Mesendoderm (in vitro differentiated cells): Measurements from ENCODE around the gene RFX2.

Source experiments
- DNase-seq: peaks from one replicate; pipeline ENCODE4 v3.0.0; 2013
- H2AK5ac ChIP-seq: 2 replicates; pipeline ENCODE4 v1.6.1; 2013; ENCODE audit warnings: low read length, inconsistent platforms
- H2BK120ac ChIP-seq: 2 replicates; pipeline ENCODE4 v1.6.1; 2013; ENCODE audit warnings: low read depth, mild to moderate bottlenecking, low read length, moderate library complexity, mixed read lengths
- H2BK15ac ChIP-seq: replicated peaks from 2 replicates; pipeline ENCODE4 v1.6.1; 2013; ENCODE audit warnings: low read depth, mild to moderate bottlenecking, moderate library complexity
- H2BK5ac ChIP-seq: 2 replicates; pipeline ENCODE4 v1.6.1; 2013; ENCODE audit warnings: low read length, inconsistent platforms
- H3K18ac ChIP-seq: 2 replicates; pipeline ENCODE4 v1.6.1; 2013; ENCODE audit warnings: mild to moderate bottlenecking, low read length, mixed read lengths
- H3K23ac ChIP-seq: one replicate; pipeline ENCODE4 v1.6.1; 2013; ENCODE audit warnings: low read length
- H3K27ac ChIP-seq: 2 replicates; pipeline ENCODE4 v1.5.1; 2013; ENCODE audit warnings: low read depth, mild to moderate bottlenecking, inconsistent platforms, low read length, moderate library complexity
- H3K27me3 ChIP-seq: 2 replicates; pipeline ENCODE4 v1.6.1; 2013; ENCODE audit warnings: low read length, control low read depth, mild to moderate bottlenecking, inconsistent platforms; ENCODE audit not compliant: insufficient read depth, poor library complexity
- H3K36me3 ChIP-seq: 2 replicates; pipeline ENCODE4 v1.6.1; 2013; ENCODE audit warnings: low read length, inconsistent platforms; ENCODE audit not compliant: control insufficient read depth, insufficient read depth
- H3K4ac ChIP-seq: one replicate; pipeline ENCODE4 v1.6.1; 2013; ENCODE audit warnings: low read depth, mild to moderate bottlenecking, low read length, moderate library complexity
- H3K4me1 ChIP-seq: 2 replicates; pipeline ENCODE4 v1.6.1; 2013; ENCODE audit warnings: low read depth, low read length, inconsistent platforms; ENCODE audit not compliant: control insufficient read depth
- H3K4me2 ChIP-seq: 2 replicates; pipeline ENCODE4 v1.6.1; 2013; ENCODE audit warnings: low read length
- H3K4me3 ChIP-seq: 2 replicates; pipeline ENCODE4 v1.5.1; 2013; ENCODE audit warnings: mild to moderate bottlenecking, low read length
- H3K56ac ChIP-seq: one replicate; pipeline ENCODE4 v1.6.1; 2013; ENCODE audit warnings: low read length
- H3K79me1 ChIP-seq: 2 replicates; pipeline ENCODE4 v1.6.1; 2013; ENCODE audit warnings: low read length, inconsistent platforms
- H3K79me2 ChIP-seq: 2 replicates; pipeline ENCODE4 v1.6.1; 2013; ENCODE audit warnings: mild to moderate bottlenecking, low read length; ENCODE audit not compliant: control insufficient read depth, insufficient read depth
- H3K9ac ChIP-seq: 2 replicates; pipeline ENCODE4 v1.6.1; 2013; ENCODE audit warnings: low read length, inconsistent platforms
- H4K5ac ChIP-seq: one replicate; pipeline ENCODE4 v1.6.1; 2013; ENCODE audit warnings: low read length
- H4K8ac ChIP-seq: one replicate; pipeline ENCODE4 v1.6.1; 2013; ENCODE audit warnings: low read depth, mild to moderate bottlenecking, control low read depth, low read length, moderate library complexity
- WGBS: extraction: QIAGEN DNeasy Blood & Tissue Kit; methylation state at CpG from one replicate; pipeline ENCODE4 v1.1.7; 2013; ENCODE audit warnings: low lambda C conversion rate, missing lambda C conversion rate; ENCODE audit not compliant: insufficient coverage; ENCODE audit errors: extremely low coverage; 5-methylcytosine and 5-hydroxymethylcytosine counted together

Gene RFX2

DNA sequence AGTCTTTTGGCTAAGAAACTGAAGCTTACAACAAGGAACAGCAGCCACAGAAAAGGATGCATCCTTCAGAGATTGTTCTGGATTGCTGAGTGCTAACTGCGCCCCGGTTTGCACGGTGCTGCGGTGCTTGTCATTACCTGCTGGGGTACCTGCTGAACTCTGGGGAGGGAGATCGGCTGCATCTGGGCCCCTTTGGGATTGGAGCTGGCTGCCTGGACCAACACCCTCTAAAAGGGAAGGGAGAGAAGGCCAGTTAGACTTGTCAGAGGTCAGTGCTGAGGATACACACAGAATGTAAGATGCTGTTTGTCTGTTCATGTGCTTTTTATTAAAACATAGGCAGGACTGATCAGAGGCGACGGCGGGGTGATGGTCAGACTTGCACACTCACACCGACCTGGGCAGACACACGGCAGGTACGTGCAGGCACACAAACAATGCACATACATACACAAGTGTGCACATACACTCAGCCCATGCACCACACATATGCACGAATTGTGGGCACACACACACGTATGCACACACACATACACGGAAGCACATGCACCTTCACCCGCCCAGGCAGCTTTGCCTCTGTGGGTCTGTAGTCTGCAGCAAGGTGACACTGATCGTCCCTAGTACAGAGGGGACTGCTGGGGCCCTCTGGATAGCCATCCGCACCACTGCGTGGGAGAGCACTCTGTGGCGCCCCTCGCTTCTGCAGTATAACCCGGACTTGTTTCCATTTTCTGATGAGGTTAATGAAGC is 66.1 kb downstream of the RFX2 start:
- H2BK120ac ChIP-seq = no peak overlapping the region
- no CpG with 5 or more reads among the region's 21 CpGs for WGBS
- no peak overlapping the region for H4K8ac ChIP-seq
- no peak overlapping the region for H3K9ac ChIP-seq
- no peak for DNase-seq
- H3K4me2 ChIP-seq = no peak overlapping the region
- H4K5ac ChIP-seq = no peak overlapping the region
- H3K4ac ChIP-seq = no peak overlapping the region
- no peaks in the 10 kb centered on the region for H3K27me3 ChIP-seq
- H2AK5ac ChIP-seq = no peak overlapping the region
- H2BK15ac ChIP-seq = no peak overlapping the region
- H3K56ac ChIP-seq = no peak overlapping the region
- H3K79me1 ChIP-seq = no peaks in the 10 kb centered on the region
- H3K27ac ChIP-seq = no peak overlapping the region
- no peaks in the 10 kb centered on the region for H3K79me2 ChIP-seq
- H3K23ac ChIP-seq = no peak overlapping the region
- no peak overlapping the region for H3K4me3 ChIP-seq
- no peak overlapping the region for H2BK5ac ChIP-seq
- H3K4me1 ChIP-seq = no peaks in the 10 kb centered on the region
- no peaks in the 10 kb centered on the region for H3K36me3 ChIP-seq
- no peak overlapping the region for H3K18ac ChIP-seq

DNA sequence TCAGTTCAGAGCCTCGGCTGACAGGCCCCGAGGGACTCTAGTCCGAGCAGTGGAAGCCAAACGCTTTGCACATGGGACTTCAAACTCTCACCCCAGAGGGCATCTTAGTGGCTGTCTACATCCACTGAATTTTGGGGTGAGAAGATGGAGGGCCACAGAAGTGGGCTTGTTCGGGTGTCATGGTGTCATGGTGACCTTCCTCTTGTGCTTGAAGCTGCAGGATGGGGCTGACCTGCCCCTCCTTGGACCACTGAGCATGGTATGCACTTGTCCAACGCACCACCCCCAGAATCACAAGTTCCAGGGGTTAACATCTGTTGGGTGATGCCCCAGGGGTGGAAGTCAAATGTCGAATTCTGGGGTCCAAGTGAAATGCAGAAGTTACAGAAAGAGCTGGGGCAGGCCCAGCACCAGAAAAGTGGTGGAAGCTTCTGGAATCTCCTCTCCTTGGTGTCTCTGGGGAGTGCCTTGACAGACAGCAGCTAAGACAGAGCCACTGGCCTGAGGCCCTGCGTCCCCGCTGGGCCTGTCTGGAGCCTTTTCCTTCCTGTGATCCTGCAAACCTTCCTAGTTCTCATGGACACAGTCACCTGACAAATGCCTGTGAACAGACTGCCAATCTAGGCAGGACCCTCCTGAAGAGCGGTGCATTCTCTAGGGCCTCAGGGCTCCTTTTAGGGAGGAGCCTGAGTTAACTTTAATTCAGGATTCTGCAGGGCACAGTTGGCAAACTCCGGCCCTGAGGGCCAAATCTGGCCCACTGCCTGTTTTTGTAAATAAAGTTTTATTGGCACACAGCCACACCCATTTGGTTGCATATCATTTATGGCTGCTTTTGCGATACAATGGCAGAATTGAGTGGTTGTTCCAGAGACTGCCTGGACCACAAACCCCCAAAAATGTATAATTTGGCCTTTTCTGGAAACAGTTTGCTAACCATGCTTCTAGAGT is 67.2 kb downstream of the RFX2 start:
- Histone ChIP-seq H4K5ac (no peak overlapping the region), H3K79me2 (no peaks in the 10 kb centered on the region), H3K27me3 (no peaks in the 10 kb centered on the region), H3K4me2 (no peak overlapping the region), H3K18ac (no peak overlapping the region), H2BK120ac (no peak overlapping the region), H3K4me1 (no peaks in the 10 kb centered on the region), H2BK5ac (no peak overlapping the region), H3K4me3 (no peak overlapping the region), H2AK5ac (no peak overlapping the region), H4K8ac (no peak overlapping the region), H3K23ac (no peak overlapping the region), H3K9ac (no peak overlapping the region), H2BK15ac (no peak overlapping the region), H3K4ac (no peak overlapping the region), H3K27ac (no peak overlapping the region), H3K56ac (no peak overlapping the region), H3K36me3 (no peaks in the 10 kb centered on the region), H3K79me1 (no peaks in the 10 kb centered on the region)
- no CpG with 5 or more reads among the region's 12 CpGs for WGBS
- no peak for DNase-seq

DNA sequence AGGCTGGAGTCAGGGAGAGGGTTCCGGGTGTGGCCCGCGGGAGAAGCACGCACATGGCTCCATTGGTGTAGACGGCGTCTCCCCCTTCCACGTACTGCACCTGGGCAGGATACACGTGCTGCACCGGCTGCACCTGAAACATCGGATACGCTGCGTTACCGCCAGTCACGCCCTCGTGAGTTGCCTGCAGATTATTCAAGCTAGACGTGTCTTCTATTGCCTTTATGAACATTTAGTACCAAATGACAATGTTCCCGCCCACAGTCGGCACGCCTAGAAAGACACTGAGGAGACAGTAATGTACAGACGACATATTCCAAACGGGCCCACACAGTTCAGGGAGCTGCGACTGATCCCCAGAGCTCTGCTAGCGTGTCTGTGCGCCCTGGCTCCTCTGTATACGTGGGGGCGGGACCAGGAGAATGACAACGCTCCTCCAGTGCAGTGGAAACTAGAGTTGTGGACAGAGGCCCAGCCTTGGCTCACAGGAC is 68.3 kb downstream of the RFX2 start:
- WGBS = no CpG with 5 or more reads among the region's 27 CpGs
- Histone ChIP-seq H3K27me3 (no peaks in the 10 kb centered on the region), H3K23ac (no peak overlapping the region), H2BK15ac (no peak overlapping the region), H3K4me1 (no peaks in the 10 kb centered on the region), H2BK5ac (no peak overlapping the region), H3K79me2 (no peaks in the 10 kb centered on the region), H3K56ac (no peak overlapping the region), H4K5ac (no peak overlapping the region), H3K9ac (no peak overlapping the region), H3K4me3 (no peak overlapping the region), H4K8ac (no peak overlapping the region), H3K18ac (no peak overlapping the region), H3K4ac (no peak overlapping the region), H3K4me2 (no peak overlapping the region), H2AK5ac (no peak overlapping the region), H3K27ac (no peak overlapping the region), H2BK120ac (no peak overlapping the region), H3K36me3 (no peaks in the 10 kb centered on the region), H3K79me1 (no peaks in the 10 kb centered on the region)
- no peak for DNase-seq

- no peak overlapping the region for H3K9ac ChIP-seq
- H3K27ac ChIP-seq = no peak overlapping the region
- no peak overlapping the region for H2BK120ac ChIP-seq
- no peak overlapping the region for H2BK5ac ChIP-seq
- WGBS = no CpG with 5 or more reads among the region's 5 CpGs
- H4K8ac ChIP-seq = no peak overlapping the region
- H3K79me1 ChIP-seq = no peaks in the 10 kb centered on the region
- H3K27me3 ChIP-seq = no peaks in the 10 kb centered on the region
- no peak overlapping the region for H3K4me3 ChIP-seq
- no peak overlapping the region for H2AK5ac ChIP-seq
- no peak overlapping the region for H4K5ac ChIP-seq
- no peaks in the 10 kb centered on the region for H3K36me3 ChIP-seq
- H3K56ac ChIP-seq = no peak overlapping the region
- H3K23ac ChIP-seq = no peak overlapping the region
- no peak overlapping the region for H2BK15ac ChIP-seq
- DNase-seq = no peak
- no peak overlapping the region for H3K4me2 ChIP-seq
- H3K79me2 ChIP-seq = no peaks in the 10 kb centered on the region
- no peak overlapping the region for H3K18ac ChIP-seq
- no peak overlapping the region for H3K4ac ChIP-seq
- no peaks in the 10 kb centered on the region for H3K4me1 ChIP-seq
These were observed 69.2 kb downstream of the RFX2 start for GRCh38 chr19:6041071-6041470.

DNA sequence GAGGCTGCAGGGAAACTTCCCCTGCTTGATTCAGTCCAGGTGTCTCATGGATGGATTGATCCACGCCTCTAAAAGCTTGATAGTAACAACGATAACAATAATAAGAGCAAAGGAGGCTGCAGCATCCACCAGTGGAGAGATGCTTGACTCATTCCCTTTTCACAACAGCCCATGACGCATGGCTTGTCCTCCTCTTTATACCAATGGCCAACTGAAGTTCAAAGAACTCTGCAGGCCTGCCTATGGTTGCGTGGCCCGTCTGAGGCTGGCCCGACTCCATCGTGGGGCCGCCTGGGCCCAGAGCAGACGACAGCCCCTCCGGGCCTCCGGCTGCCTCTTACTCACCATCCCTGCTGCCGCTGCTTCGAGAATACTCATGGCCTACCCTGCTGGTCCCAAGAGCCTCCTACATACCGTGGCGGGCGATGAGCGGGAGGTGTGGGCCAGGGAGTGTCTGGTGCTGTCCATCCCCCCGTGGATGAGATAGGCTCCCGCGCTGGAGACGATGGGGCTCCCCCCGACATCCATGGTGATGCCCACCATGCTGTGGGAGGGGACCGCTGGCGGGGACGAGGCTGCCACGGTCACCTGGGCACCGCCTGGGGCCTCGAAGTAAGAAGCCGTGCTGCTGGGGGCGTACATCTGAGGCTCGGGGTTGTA is 70.6 kb downstream of the RFX2 start:
- Histone ChIP-seq H3K36me3 (no peaks in the 10 kb centered on the region), H3K4ac (no peak overlapping the region), H3K56ac (no peak overlapping the region), H4K8ac (no peak overlapping the region), H3K4me1 (no peaks in the 10 kb centered on the region), H3K27ac (no peak overlapping the region), H3K4me3 (no peak overlapping the region), H2BK120ac (no peak overlapping the region), H3K9ac (no peak overlapping the region), H2BK15ac (no peak overlapping the region), H3K23ac (no peak overlapping the region), H3K79me1 (no peaks in the 10 kb centered on the region), H2AK5ac (no peak overlapping the region), H3K4me2 (no peak overlapping the region), H3K18ac (no peak overlapping the region), H2BK5ac (no peak overlapping the region), H4K5ac (no peak overlapping the region), H3K79me2 (no peaks in the 10 kb centered on the region), H3K27me3 (no peaks in the 10 kb centered on the region)
- DNase-seq = no peak
- no CpG with 5 or more reads among the region's 31 CpGs for WGBS
